IMR-90 (cell line): ENCODE measurements around the gene ADAP2. TPM values are rescaled to one million over a fixed set of nuclear protein-coding genes. Genes with fewer than 3 reads are reported as not detected.

ENCODE experiments used
- ATAC-seq: fragments of 200-7000 bp; cut with Tn5 transposase; 2 replicates; pipeline ENCODE4 v1.9.1; 2020; ENCODE audit warnings: low read depth, mild to moderate bottlenecking, moderate library complexity
- BruUV-seq: library from RNA; stranded (reverse); fragments of 400-500 nt; replicated peaks from 2 replicates; lab custom pipeline; 2021; lab: Mats Ljungman, UMichigan
- CTCF ChIA-PET: fragments of 300-600 bp; formaldehyde crosslinking; extraction: SDS; loops from one replicate; lab custom pipeline; 2021; ENCODE audit warnings: antibody characterized with exemption; lab: Yijun Ruan, JAX
- POLR2A ChIA-PET: fragments of 300-600 bp; sonication (Branson Sonifier 250); formaldehyde crosslinking; loops from one replicate; lab custom pipeline; 2022; ENCODE audit warnings: antibody characterized with exemption; ENCODE audit not compliant: unreplicated experiment; lab: Charles Lee
- DNase-seq: peaks from one replicate; pipeline ENCODE4 v3.0.0; 2013
- H2AFZ ChIP-seq: replicated peaks from 2 replicates; pipeline ENCODE3; 2013; ENCODE audit warnings: low read length, mild to moderate bottlenecking; ENCODE audit not compliant: poor library complexity
- H2AK5ac ChIP-seq: 2 replicates; pipeline ENCODE4 v1.6.1; 2013; ENCODE audit warnings: low read depth, low read length, inconsistent platforms
- H2AK9ac ChIP-seq: replicated peaks from 2 replicates; pipeline ENCODE3; 2013; ENCODE audit warnings: mild to moderate bottlenecking, low read depth, low read length, moderate library complexity; ENCODE audit not compliant: poor library complexity
- H2BK120ac ChIP-seq: 2 replicates; pipeline ENCODE4 v1.6.1; 2013; ENCODE audit warnings: low read depth, low read length, inconsistent platforms
- H2BK15ac ChIP-seq: 3 replicates; pipeline ENCODE4 v1.6.1; 2013; ENCODE audit warnings: low read depth, low read length, inconsistent platforms
- H2BK20ac ChIP-seq: 2 replicates; pipeline ENCODE4 v1.6.1; 2013; ENCODE audit warnings: low read depth, mild to moderate bottlenecking, inconsistent platforms, low read length, moderate library complexity
- H2BK5ac ChIP-seq: 2 replicates; pipeline ENCODE4 v1.6.1; 2013; ENCODE audit warnings: mild to moderate bottlenecking, low read depth, low read length, inconsistent platforms; ENCODE audit not compliant: poor library complexity, severe bottlenecking
- H3K14ac ChIP-seq: replicated peaks from 2 replicates; pipeline ENCODE4 v1.6.1; 2013; ENCODE audit warnings: low read depth, low read length, inconsistent platforms
- H3K18ac ChIP-seq: 2 replicates; pipeline ENCODE4 v1.6.1; 2013; ENCODE audit warnings: low read depth, low read length, control low read depth
- H3K23ac ChIP-seq: 2 replicates; pipeline ENCODE4 v1.6.1; 2013; ENCODE audit warnings: low read depth, low read length, inconsistent platforms
- H3K27ac ChIP-seq: 2 replicates; pipeline ENCODE4 v1.5.1; 2013; ENCODE audit warnings: mild to moderate bottlenecking, control low read depth, low read length; ENCODE audit not compliant: insufficient read depth
- H3K27me3 ChIP-seq: 2 replicates; pipeline ENCODE4 v1.6.1; 2013; ENCODE audit warnings: low read length; ENCODE audit not compliant: control insufficient read depth, insufficient read depth
- H3K36me3 ChIP-seq: 2 replicates; pipeline ENCODE4 v1.6.1; 2013; ENCODE audit warnings: low read length, mixed read lengths; ENCODE audit not compliant: control insufficient read depth, insufficient read depth
- H3K4ac ChIP-seq: 2 replicates; pipeline ENCODE4 v1.6.1; 2013; ENCODE audit warnings: low read depth, low read length, inconsistent platforms
- H3K4me1 ChIP-seq: 2 replicates; pipeline ENCODE4 v1.6.1; 2013; ENCODE audit warnings: low read length, mixed read lengths; ENCODE audit not compliant: control insufficient read depth, insufficient read depth
- H3K4me2 ChIP-seq: 2 replicates; pipeline ENCODE4 v1.6.1; 2013; ENCODE audit warnings: low read depth, mild to moderate bottlenecking, control low read depth, low read length, moderate library complexity
- H3K4me3 ChIP-seq: 2 replicates; pipeline ENCODE4 v1.5.1; 2013; ENCODE audit warnings: low read depth, mild to moderate bottlenecking, control low read depth, low read length, moderate library complexity; ENCODE audit not compliant: insufficient read depth
- H3K56ac ChIP-seq: 2 replicates; pipeline ENCODE4 v1.6.1; 2013; ENCODE audit warnings: low read length, inconsistent platforms; ENCODE audit not compliant: insufficient read depth; ENCODE audit errors: extremely low read depth
- H3K79me1 ChIP-seq, 2 experiments: 2 replicates each; pipeline ENCODE4 v1.6.1; 2013; ENCODE audit warnings: low read length in 2 of 2, inconsistent platforms in 1 of 2, low read depth in 1 of 2
- H3K9ac ChIP-seq: 2 replicates; pipeline ENCODE4 v1.6.1; 2013; ENCODE audit warnings: low read depth, low read length, control low read depth
- H3K9me1 ChIP-seq: 2 replicates; pipeline ENCODE4 v1.6.1; 2013; ENCODE audit warnings: low read length, inconsistent platforms; ENCODE audit not compliant: insufficient read depth
- H3K9me3 ChIP-seq: 2 replicates; pipeline ENCODE4 v1.6.1; 2013; ENCODE audit warnings: low read length; ENCODE audit not compliant: control insufficient read depth, insufficient read depth
- H4K20me1 ChIP-seq: 2 replicates; pipeline ENCODE4 v1.6.1; 2013; ENCODE audit warnings: low read length, inconsistent platforms; ENCODE audit not compliant: insufficient read depth
- H4K5ac ChIP-seq: 2 replicates; pipeline ENCODE4 v1.6.1; 2013; ENCODE audit warnings: mild to moderate bottlenecking, low read depth, low read length, control low read depth
- H4K8ac ChIP-seq, 2 experiments: 2 replicates each; pipeline ENCODE4 v1.6.1; 2013; ENCODE audit warnings: low read depth in 2 of 2, low read length in 2 of 2, control low read depth in 1 of 2, inconsistent platforms in 1 of 2
- H4K91ac ChIP-seq: 2 replicates; pipeline ENCODE4 v1.6.1; 2013; ENCODE audit warnings: low read depth, low read length, inconsistent platforms; ENCODE audit not compliant: insufficient read depth
- BHLHE40 ChIP-seq: fragments of 150-350 bp; IDR thresholded peaks from 2 replicates; pipeline ENCODE4 v1.6.1; 2016; ENCODE audit warnings: mild to moderate bottlenecking, low read depth, low read length
- CHD1 ChIP-seq: IDR thresholded peaks from 2 replicates; pipeline ENCODE4 v1.6.1; 2012; ENCODE audit warnings: low read depth, low read length, improper control_type of control experiment
- CTCF ChIP-seq: conservative IDR thresholded peaks from 2 replicates; pipeline ENCODE4 v1.5.1; 2012; ENCODE audit warnings: mild to moderate bottlenecking, low read depth, low read length, improper control_type of control experiment
- ELK1 ChIP-seq: fragments of 150-350 bp; IDR thresholded peaks from 2 replicates; pipeline ENCODE4 v1.6.1; 2016; ENCODE audit warnings: low read depth, mild to moderate bottlenecking, low read length, moderate library complexity, borderline replicate concordance
- FOS ChIP-seq: fragments of 150-350 bp; IDR thresholded peaks from 2 replicates; pipeline ENCODE4 v1.6.1; 2016; ENCODE audit warnings: low read depth, low read length
- MAFK ChIP-seq: IDR thresholded peaks from 2 replicates; pipeline ENCODE4 v1.6.1; 2012; ENCODE audit warnings: low read depth, low read length, improper control_type of control experiment
- MXI1 ChIP-seq: IDR thresholded peaks from 2 replicates; pipeline ENCODE4 v1.6.1; 2012; ENCODE audit warnings: low read depth, mild to moderate bottlenecking, low read length, moderate library complexity, borderline replicate concordance
- NFE2L2 ChIP-seq: fragments of 150-350 bp; IDR thresholded peaks from 2 replicates; pipeline ENCODE4 v1.6.1; 2016; ENCODE audit warnings: low read depth, mild to moderate bottlenecking, low read length
- POLR2A ChIP-seq: IDR thresholded peaks from 2 replicates; pipeline ENCODE4 v1.6.1; 2012; ENCODE audit warnings: mild to moderate bottlenecking, low read depth, low read length
- RAD21 ChIP-seq: IDR thresholded peaks from 2 replicates; pipeline ENCODE4 v1.6.1; 2012; ENCODE audit warnings: low read length, improper control_type of control experiment
- RCOR1 ChIP-seq: IDR thresholded peaks from 2 replicates; pipeline ENCODE4 v1.6.1; 2012; ENCODE audit warnings: mild to moderate bottlenecking, low read length, improper control_type of control experiment; ENCODE audit not compliant: insufficient replicate concordance
- RFX5 ChIP-seq: IDR thresholded peaks from 2 replicates; pipeline ENCODE4 v1.8.0; 2012; ENCODE audit warnings: low read depth, mild to moderate bottlenecking, low read length, moderate library complexity
- USF2 ChIP-seq: fragments of 150-350 bp; IDR thresholded peaks from 2 replicates; pipeline ENCODE4 v1.6.1; 2017; ENCODE audit warnings: mild to moderate bottlenecking, antibody characterized with exemption, low read length, low read depth
- WGBS, 2 experiments: methylation state at CpG; one replicate each; pipeline versions ENCODE4 v1.1.5 to v1.1.7; 2013; ENCODE audit warnings: missing lambda C conversion rate in 2 of 2; ENCODE audit not compliant: insufficient read length in 1 of 2; ENCODE audit errors: extremely low coverage in 2 of 2; 5-methylcytosine and 5-hydroxymethylcytosine counted together
- dilution Hi-C: fragments of 300-500 bp; cut with HindIII; formaldehyde crosslinking; loops from one replicate; pipeline ENCODE4 v1.14.3; 2018; ENCODE audit warnings: low sequenced_read_pairs; ENCODE audit not compliant: unreplicated experiment
- in situ Hi-C: fragments of 300-500 bp; cut with MboI; formaldehyde crosslinking; loops from 3 replicates; pipeline ENCODE4 v1.14.3; 2019; ENCODE audit warnings: low sequenced_read_pairs, inconsistent platforms, mixed read lengths
- intact Hi-C: fragments of 100-400 bp; cut with micrococcal nuclease; formaldehyde crosslinking; loops from 2 replicates; pipeline ENCODE4 v1.10.0; 2022
- polyA plus RNA-seq, 3 experiments: library from polyadenylated mRNA; depleted of rRNA; stranded (reverse); fragments of >200 nt; gene quantifications; 2 replicates each; pipeline ENCODE4 v1.2.3, GENCODE V29; 2012; ENCODE audit warnings: low replicate concordance in 1 of 3
- total RNA-seq: library from RNA; depleted of rRNA; stranded (reverse); fragments of >200 nt; gene quantifications from 2 replicates; pipeline ENCODE4 v1.2.3, GENCODE V29; 2012

The ADAP2 gene
- total and polyA plus RNA-seq, 2 of the 4 experiments (the other 2 are of a cell fraction), result 0.90 to 1.2 TPM

GRCh38 chr17:30922235-30923030 lies 688 bp downstream of the ADAP2 start:
- H2BK20ac ChIP-seq, result no peak overlapping the region
- H3K23ac ChIP-seq, result peak overlapping the region; percentile 11; the same call in 1 of the 2 replicates
- H3K4me3 ChIP-seq, result peak overlapping the region; percentile 1; the same call in 1 of the 2 replicates
- no peaks in the 10 kb centered on the region for H4K20me1 ChIP-seq
- dilution Hi-C loops, result no loop called here
- H3K36me3 ChIP-seq, result no peaks in the 10 kb centered on the region
- no peak overlapping the region for H4K5ac ChIP-seq
- H3K79me1 ChIP-seq, result 0 out of 4 replicates have a peak, but pooled peaks cover 0 to 5% of the 10 kb centered on the region in 2 experiments
- no peak overlapping the region for H2AK5ac ChIP-seq
- peaks cover 6% of the 10 kb centered on the region for H3K9me1 ChIP-seq
- 3% methylated on average over 16 of the region's 66 CpGs; no CpG with 5 or more reads in 1 of the 2 experiments for WGBS, 2 experiments
- no peak overlapping the region for H2BK15ac ChIP-seq
- peak overlapping the region in 1 of 2 experiments; percentile 40; a peak in 1 of 4 replicates for H4K8ac ChIP-seq
- peak overlapping the region; percentile 25 for H2AK9ac ChIP-seq
- peak overlapping the region; percentile 65 for H3K4me2 ChIP-seq
- no TSS peak for BruUV-seq
- DNase-seq, result no peak
- intact Hi-C loops, result no loop called here
- in situ Hi-C loops, result no loop called here
- ChIA-PET CTCF (no interaction called here), POLR2A (no interaction called here)
- no peaks in the 10 kb centered on the region for H3K9me3 ChIP-seq
- TF ChIP-seq POLR2A, result no peak
- TF ChIP-seq MAFK, result no peak
- TF ChIP-seq RFX5, result no peak
- TF ChIP-seq ELK1, result no peak
- TF ChIP-seq USF2, result no peak
- no peak for TF ChIP-seq CHD1
- TF ChIP-seq NFE2L2, result no peak
- TF ChIP-seq BHLHE40, result no peak
- no peak for TF ChIP-seq RAD21
- no peak for TF ChIP-seq RCOR1
- TF ChIP-seq MXI1, result no peak
- TF ChIP-seq CTCF, result no peak
- TF ChIP-seq FOS, result no peak
- no peak overlapping the region for H4K91ac ChIP-seq
- H3K4ac ChIP-seq, result no peak overlapping the region; the same call in 1 of the 2 replicates
- no peak overlapping the region for H3K18ac ChIP-seq
- peak; percentile 52 for ATAC-seq
- peaks cover 5% of the 10 kb centered on the region for H3K4me1 ChIP-seq
- H2AFZ ChIP-seq, result peak overlapping the region; percentile 77
- H2BK5ac ChIP-seq, result no peak overlapping the region
- H3K14ac ChIP-seq, result no peak overlapping the region
- H2BK120ac ChIP-seq, result no peak overlapping the region
- peaks cover 13% of the 10 kb centered on the region for H3K27me3 ChIP-seq
- H3K9ac ChIP-seq, result no peak overlapping the region
- no peak overlapping the region for H3K27ac ChIP-seq
- H3K56ac ChIP-seq, result no peak overlapping the region
